SK-N-SH (cell line): ENCODE data around the gene HSPBP1.

Source experiments
- SMC3 ChIP-seq: IDR thresholded peaks from 2 replicates; pipeline ENCODE4 v1.6.1; 2012; ENCODE audit warnings: low read depth, low read length, improper control_type of control experiment
- USF1 ChIP-seq: IDR thresholded peaks from 2 replicates; pipeline ENCODE4 v1.4.0; 2012; ENCODE audit warnings: low read depth, borderline replicate concordance
- TF ChIP-seq, protein P1 (sequence below): fragments of 200-600 bp; sonication (generic); IDR thresholded peaks from 2 replicates; pipeline ENCODE4 v1.6.1; 2017; ENCODE audit warnings: antibody characterized with exemption, mild to moderate bottlenecking, moderate library complexity

DNA sequence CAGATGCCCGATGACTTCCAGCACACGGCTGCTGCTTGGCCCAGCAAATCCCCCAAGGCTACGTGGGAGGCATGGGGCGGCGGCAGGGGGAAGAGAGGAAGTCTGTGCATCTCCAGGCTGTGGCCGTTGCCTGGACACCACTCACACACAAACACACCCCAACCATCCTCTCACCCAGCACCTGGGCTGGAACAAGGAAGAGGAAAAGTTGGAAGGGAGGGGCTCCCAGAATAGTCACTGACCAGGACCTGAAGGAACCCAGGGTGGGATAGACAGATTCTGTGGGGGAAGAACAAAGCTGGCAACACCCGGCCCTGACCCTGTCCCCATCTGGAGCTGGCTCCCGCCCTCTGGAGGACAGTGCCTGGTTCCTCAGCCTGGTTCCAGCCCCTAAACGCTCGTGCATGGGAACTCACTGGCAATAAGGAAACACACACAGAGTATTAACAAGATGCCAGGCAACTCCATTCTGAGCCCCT is 32.2 kb downstream of the HSPBP1 start:
- TF ChIP-seq SMC3: no peak
- TF ChIP-seq, protein P1, sequence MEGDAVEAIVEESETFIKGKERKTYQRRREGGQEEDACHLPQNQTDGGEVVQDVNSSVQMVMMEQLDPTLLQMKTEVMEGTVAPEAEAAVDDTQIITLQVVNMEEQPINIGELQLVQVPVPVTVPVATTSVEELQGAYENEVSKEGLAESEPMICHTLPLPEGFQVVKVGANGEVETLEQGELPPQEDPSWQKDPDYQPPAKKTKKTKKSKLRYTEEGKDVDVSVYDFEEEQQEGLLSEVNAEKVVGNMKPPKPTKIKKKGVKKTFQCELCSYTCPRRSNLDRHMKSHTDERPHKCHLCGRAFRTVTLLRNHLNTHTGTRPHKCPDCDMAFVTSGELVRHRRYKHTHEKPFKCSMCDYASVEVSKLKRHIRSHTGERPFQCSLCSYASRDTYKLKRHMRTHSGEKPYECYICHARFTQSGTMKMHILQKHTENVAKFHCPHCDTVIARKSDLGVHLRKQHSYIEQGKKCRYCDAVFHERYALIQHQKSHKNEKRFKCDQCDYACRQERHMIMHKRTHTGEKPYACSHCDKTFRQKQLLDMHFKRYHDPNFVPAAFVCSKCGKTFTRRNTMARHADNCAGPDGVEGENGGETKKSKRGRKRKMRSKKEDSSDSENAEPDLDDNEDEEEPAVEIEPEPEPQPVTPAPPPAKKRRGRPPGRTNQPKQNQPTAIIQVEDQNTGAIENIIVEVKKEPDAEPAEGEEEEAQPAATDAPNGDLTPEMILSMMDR: no peak
- no peak for TF ChIP-seq USF1
